ENCODE measurements around the gene METTL9. TPM values are rescaled to one million over a fixed set of nuclear protein-coding genes. Genes with fewer than 3 reads are reported as not detected.
A peak's percentile ranks its signal among the peaks of the same experiment; 100 is the strongest.

Gene METTL9
- total RNA-seq, 1 donor = 166 TPM

DNA sequence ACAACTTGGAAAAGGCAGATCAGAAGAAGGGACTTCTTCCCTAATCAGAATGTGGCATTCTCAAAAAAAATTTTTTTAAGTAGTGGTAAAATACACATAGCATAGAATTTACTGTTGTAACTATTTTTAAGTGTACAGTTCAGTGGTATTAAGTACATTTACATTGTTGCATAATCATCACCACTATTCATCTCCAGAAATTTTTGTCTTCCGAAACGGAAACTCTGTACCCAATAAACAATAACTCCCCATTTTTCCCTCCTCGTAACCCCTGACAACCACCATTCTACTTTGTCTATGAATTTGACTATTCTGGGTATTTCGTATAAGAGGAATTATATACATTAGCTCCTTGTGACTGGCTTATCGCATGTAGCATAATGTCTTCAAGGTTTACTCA lies 18.9 kb downstream of the METTL9 start:
- no peak for DNase-seq (ENCODE audit: low read depth)
- TF ChIP-seq, protein P1, sequence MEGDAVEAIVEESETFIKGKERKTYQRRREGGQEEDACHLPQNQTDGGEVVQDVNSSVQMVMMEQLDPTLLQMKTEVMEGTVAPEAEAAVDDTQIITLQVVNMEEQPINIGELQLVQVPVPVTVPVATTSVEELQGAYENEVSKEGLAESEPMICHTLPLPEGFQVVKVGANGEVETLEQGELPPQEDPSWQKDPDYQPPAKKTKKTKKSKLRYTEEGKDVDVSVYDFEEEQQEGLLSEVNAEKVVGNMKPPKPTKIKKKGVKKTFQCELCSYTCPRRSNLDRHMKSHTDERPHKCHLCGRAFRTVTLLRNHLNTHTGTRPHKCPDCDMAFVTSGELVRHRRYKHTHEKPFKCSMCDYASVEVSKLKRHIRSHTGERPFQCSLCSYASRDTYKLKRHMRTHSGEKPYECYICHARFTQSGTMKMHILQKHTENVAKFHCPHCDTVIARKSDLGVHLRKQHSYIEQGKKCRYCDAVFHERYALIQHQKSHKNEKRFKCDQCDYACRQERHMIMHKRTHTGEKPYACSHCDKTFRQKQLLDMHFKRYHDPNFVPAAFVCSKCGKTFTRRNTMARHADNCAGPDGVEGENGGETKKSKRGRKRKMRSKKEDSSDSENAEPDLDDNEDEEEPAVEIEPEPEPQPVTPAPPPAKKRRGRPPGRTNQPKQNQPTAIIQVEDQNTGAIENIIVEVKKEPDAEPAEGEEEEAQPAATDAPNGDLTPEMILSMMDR (IDR thresholded peaks at IDR 0.05; ENCODE audit: insufficient read depth, low read depth, low read length) = no peak
- H3K4me3 ChIP-seq (ENCODE audit: low read depth, low read length) = no peak overlapping the region

DNA sequence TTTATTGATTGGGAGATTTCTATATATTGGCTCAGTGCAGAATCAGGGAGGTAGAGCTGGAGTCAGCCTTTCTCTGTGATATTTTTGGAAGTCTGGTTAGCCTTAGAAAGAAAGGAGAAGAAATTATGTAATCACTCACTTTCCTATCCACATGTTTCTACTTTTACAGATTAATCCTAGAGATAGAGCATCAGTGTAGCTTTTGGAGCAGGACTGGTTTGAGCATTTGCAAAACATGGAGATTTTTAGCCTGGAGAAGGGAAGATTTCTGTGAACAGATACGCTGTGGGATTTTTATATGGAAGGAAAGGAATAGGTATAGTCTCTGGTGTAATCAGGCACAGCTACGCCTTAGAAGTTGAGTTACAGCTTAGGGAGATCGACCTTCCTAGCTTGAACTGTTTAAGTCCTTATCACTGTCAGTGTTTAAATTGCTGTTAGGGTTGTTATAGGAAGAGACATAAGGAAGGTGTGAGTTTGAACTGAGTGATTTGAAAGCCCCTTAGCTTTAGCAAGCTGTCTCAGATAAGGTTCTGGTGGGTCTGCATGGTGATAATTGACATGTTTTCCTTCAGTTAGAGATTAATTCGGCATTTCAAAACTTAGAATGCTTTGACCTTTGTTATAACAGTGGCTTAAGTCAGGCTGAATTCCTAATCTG lies 20.5 kb downstream of the METTL9 start:
- no peak for DNase-seq (ENCODE audit: low read depth)
- TF ChIP-seq, protein P1 (IDR thresholded peaks at IDR 0.05; ENCODE audit: insufficient read depth, low read depth, low read length) = no peak
- no peak overlapping the region for H3K4me3 ChIP-seq (ENCODE audit: low read depth, low read length)

DNA sequence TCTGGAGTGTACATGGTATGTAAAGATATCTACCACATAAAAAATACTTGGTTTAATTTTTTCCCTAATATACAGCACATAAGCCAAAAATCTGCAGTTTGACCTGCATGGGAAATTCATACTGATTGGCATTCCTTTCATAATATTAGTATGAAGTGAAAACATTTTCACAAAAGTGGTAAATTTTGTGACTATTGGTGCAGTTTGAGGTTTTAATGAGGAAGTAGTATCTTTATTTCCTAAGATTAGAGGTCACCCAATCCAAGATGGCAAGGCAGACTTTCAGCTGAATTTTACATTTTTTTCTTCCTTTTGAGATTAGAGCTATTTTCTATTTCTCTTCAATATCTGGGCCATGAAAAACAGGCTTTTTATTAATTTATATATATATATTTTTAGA lies 21.2 kb downstream of the METTL9 start:
- TF ChIP-seq, protein P1 (IDR thresholded peaks at IDR 0.05; ENCODE audit: insufficient read depth, low read depth, low read length) = no peak
- no peak overlapping the region for H3K4me3 ChIP-seq (ENCODE audit: low read depth, low read length)
- no peak for DNase-seq (ENCODE audit: low read depth)

DNA sequence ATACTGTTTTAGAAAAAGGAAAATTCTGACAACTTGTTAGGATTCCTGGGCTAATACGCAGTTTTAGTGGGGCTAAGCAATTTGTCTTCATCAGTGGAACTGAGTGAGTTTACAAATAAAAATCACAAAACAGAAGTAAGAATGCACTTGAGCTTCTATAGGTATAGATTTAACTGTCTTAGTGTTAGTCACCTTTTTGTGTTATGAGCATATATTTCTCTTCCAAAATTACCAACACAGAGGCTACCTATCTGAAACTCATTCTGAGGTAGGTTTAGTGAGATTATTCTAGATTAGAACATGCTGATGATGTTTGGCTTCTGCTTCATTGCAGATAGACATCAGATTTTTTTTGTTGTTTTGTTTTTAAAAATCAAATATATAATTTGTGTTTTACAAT lies 23.2 kb downstream of the METTL9 start:
- TF ChIP-seq, protein P1 (IDR thresholded peaks at IDR 0.05; ENCODE audit: insufficient read depth, low read depth, low read length) = no peak
- no peak for DNase-seq (ENCODE audit: low read depth)

DNA sequence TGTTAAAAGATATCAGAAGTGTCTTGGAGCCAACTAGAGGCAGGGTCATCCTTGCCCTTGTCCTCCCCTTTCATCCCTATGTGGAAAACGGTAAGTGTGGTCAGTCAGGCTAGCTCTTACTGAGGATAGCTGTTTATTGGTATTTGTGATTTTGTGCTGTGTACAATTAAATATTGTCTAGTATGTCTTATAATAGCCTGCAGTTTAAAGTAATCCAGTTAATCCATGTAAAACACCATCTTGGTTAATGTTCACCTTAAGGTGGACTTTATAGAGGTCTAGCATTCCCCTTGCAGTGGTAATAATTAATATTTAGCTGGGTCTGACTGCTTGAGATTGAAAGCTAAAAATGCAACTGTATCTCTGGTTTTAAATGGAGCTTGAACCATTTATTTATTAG lies 25.6 kb downstream of the METTL9 start:
- no peak overlapping the region for H3K4me3 ChIP-seq (ENCODE audit: low read depth, low read length)
- TF ChIP-seq, protein P1 (IDR thresholded peaks at IDR 0.05; ENCODE audit: insufficient read depth, low read depth, low read length) = no peak
- DNase-seq (ENCODE audit: low read depth) = no peak

More for the DNA sequence above, 23.2 kb downstream of the METTL9 start:
- no peak overlapping the region for H3K4me3 ChIP-seq (ENCODE audit: low read depth, low read length)

DNA sequence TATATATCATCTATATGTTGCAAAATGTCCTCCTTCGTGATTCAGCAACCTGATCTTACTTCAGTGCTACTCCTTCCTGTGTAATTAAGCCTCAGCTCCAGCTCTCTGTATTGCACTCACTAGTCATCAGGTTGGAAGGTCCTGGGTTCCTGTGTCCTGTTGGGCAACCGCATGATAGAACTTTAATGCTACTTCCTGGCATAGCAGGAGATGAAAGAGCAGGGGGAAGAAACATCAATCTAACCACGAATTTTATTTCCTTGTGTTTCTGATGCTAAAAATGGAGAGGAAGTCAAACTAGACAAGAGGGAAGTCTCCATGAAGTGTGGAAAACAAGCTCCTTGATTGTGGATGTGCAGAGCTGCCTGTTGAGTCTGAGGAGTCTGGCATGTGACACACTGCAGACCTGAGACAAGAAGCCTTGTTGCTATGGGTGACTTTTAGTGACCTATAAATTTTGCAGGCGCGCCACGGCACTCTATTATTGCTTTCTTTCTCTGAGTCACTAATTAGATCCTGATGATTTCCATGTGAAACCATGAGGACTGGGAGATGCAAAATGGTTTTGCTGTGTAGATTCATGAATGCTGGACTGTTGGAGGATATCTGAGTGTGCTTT lies 27.4 kb downstream of the METTL9 start:
- no peak overlapping the region for H3K4me3 ChIP-seq (ENCODE audit: low read depth, low read length)
- DNase-seq (ENCODE audit: low read depth) = peak; percentile 94
- TF ChIP-seq, protein P1 (IDR thresholded peaks at IDR 0.05; ENCODE audit: insufficient read depth, low read depth, low read length) = no peak
